H1 (cell line): ENCODE results near the gene C20orf96. TPM values are rescaled to one million over a fixed set of nuclear protein-coding genes. Genes with fewer than 3 reads are reported as not detected.

Experiments
- CTCF ChIA-PET: fragments of 300-600 bp; sonication (Branson Sonifier 250); formaldehyde crosslinking; loops from one replicate; lab custom pipeline; 2021; ENCODE audit not compliant: partially characterized antibody; lab: Charles Lee
- POLR2A ChIA-PET: fragments of 300-600 bp; sonication (Branson Sonifier 250); formaldehyde crosslinking; loops from one replicate; lab custom pipeline; 2021; ENCODE audit warnings: inconsistent platforms; ENCODE audit not compliant: partially characterized antibody; lab: Charles Lee
- DNase-seq, 2 experiments: peaks; one replicate each; pipeline versions ENCODE4 v3.0.0 to v3.0.0-alpha.2; 2010 to 2022; ENCODE audit warnings: low spot score in 2 of 2, low read depth in 1 of 2, mixed read lengths in 1 of 2
- FAIRE-seq: peaks from 2 replicates; lab custom pipeline; 2011; peaks lifted over from hg19 to GRCh38; lab: Jason Lieb, UNC
- H2AFZ ChIP-seq: 2 replicates; pipeline ENCODE4 v1.8.1; 2012; ENCODE audit warnings: low read length, inconsistent platforms
- H2AK5ac ChIP-seq: 2 replicates; pipeline ENCODE4 v1.6.1; 2013; ENCODE audit warnings: low read depth, low read length
- H2BK120ac ChIP-seq: replicated peaks from 2 replicates; pipeline ENCODE3; 2013; ENCODE audit warnings: low read depth, low read length, inconsistent platforms
- H2BK12ac ChIP-seq: 2 replicates; pipeline ENCODE4 v1.6.1; 2013; ENCODE audit warnings: low read depth, low read length
- H2BK15ac ChIP-seq: 2 replicates; pipeline ENCODE4 v1.6.1; 2013; ENCODE audit warnings: low read length
- H2BK20ac ChIP-seq: 2 replicates; pipeline ENCODE4 v1.6.1; 2013; ENCODE audit warnings: low read length
- H2BK5ac ChIP-seq: 2 replicates; pipeline ENCODE4 v1.6.1; 2013; ENCODE audit warnings: low read depth, low read length
- H3K14ac ChIP-seq: 2 replicates; pipeline ENCODE4 v1.6.1; 2013; ENCODE audit warnings: inconsistent platforms; ENCODE audit not compliant: insufficient read length
- H3K18ac ChIP-seq: 2 replicates; pipeline ENCODE4 v1.6.1; 2013; ENCODE audit warnings: low read length; ENCODE audit errors: extremely low read depth
- H3K23ac ChIP-seq: 2 replicates; pipeline ENCODE4 v1.6.1; 2013; ENCODE audit warnings: inconsistent platforms; ENCODE audit not compliant: insufficient read length
- H3K23me2 ChIP-seq: 2 replicates; pipeline ENCODE4 v1.6.1; 2013; ENCODE audit warnings: low read depth, low read length
- H3K27ac ChIP-seq: 2 replicates; pipeline ENCODE4 v1.6.1; 2011; ENCODE audit warnings: low read depth, low read length, inconsistent platforms
- H3K27me3 ChIP-seq, 4 experiments: replicated peaks in 1 of 4; 1 replicate in 1 of 4; 2 replicates in 3 of 4; pipeline versions ENCODE4 v1.6.1 to v1.8.1; 2011 to 2013; ENCODE audit warnings: low read length in 3 of 4, mild to moderate bottlenecking in 3 of 4, inconsistent platforms in 2 of 4, mixed read lengths in 2 of 4, moderate library complexity in 1 of 4; ENCODE audit not compliant: control insufficient read depth in 3 of 4, insufficient read depth in 3 of 4; ENCODE audit errors: extremely low read depth in 1 of 4
- H3K36me3 ChIP-seq, 4 experiments: 2 replicates each; pipeline versions ENCODE4 v1.6.1 to v1.8.1; 2011 to 2013; ENCODE audit warnings: mild to moderate bottlenecking in 4 of 4, low read length in 3 of 4, moderate library complexity in 2 of 4, control low read depth in 1 of 4, inconsistent platforms in 1 of 4; ENCODE audit not compliant: insufficient read depth in 4 of 4, control insufficient read depth in 2 of 4
- H3K4ac ChIP-seq: replicated peaks from 2 replicates; pipeline ENCODE3; 2013; ENCODE audit warnings: low read length, low read depth, mixed read lengths, inconsistent platforms; ENCODE audit not compliant: insufficient read length
- H3K4me1 ChIP-seq, 4 experiments: replicated peaks in 1 of 4; 1 replicate in 1 of 4; 2 replicates in 3 of 4; pipeline versions ENCODE4 v1.6.1 to v1.8.1; 2011 to 2013; ENCODE audit warnings: low read length in 3 of 4, inconsistent platforms in 2 of 4, mixed read lengths in 1 of 4; ENCODE audit not compliant: insufficient read depth in 4 of 4, control insufficient read depth in 3 of 4
- H3K4me2 ChIP-seq, 2 experiments: 2 replicates each; pipeline versions ENCODE4 v1.6.1 to v1.8.1; 2011 to 2013; ENCODE audit warnings: low read depth in 2 of 2, low read length in 2 of 2, control low read depth in 1 of 2, inconsistent platforms in 1 of 2, mild to moderate bottlenecking in 1 of 2; ENCODE audit not compliant: insufficient read depth in 1 of 2
- H3K4me3 ChIP-seq, 4 experiments: fragments of 200-600, 300-600 bp in 1 of 4; sonication (generic), shearing (Covaris generic), sonication (Bioruptor Twin) in 1 of 4; 2 replicates each; pipeline versions ENCODE4 v1.5.1 to v1.8.1; 2011 to 2016; ENCODE audit warnings: low read length in 4 of 4, low read depth in 3 of 4, control low read depth in 2 of 4, inconsistent platforms in 2 of 4, mild to moderate bottlenecking in 2 of 4, mixed read lengths in 1 of 4, moderate library complexity in 1 of 4; ENCODE audit not compliant: insufficient read depth in 2 of 4; ENCODE audit errors: extremely low read depth in 1 of 4
- H3K56ac ChIP-seq: replicated peaks from 2 replicates; pipeline ENCODE3; 2013; ENCODE audit warnings: low read depth, mild to moderate bottlenecking, mixed read lengths, low read length, inconsistent platforms; ENCODE audit not compliant: insufficient read length
- H3K79me1 ChIP-seq: 2 replicates; pipeline ENCODE4 v1.6.1; 2013; ENCODE audit warnings: low read depth, low read length, control low read depth
- H3K79me2 ChIP-seq, 2 experiments: 2 replicates each; pipeline versions ENCODE4 v1.6.1 to v1.8.1; 2012 to 2013; ENCODE audit warnings: low read length in 2 of 2, mild to moderate bottlenecking in 2 of 2, inconsistent platforms in 1 of 2; ENCODE audit not compliant: insufficient read depth in 2 of 2, control insufficient read depth in 1 of 2
- H3K9ac ChIP-seq, 4 experiments: replicated peaks in 1 of 4; 1 replicate in 1 of 4; 2 replicates in 3 of 4; pipeline versions ENCODE4 v1.6.1 to v1.8.1; 2011 to 2013; ENCODE audit warnings: low read depth in 3 of 4, low read length in 3 of 4, control low read depth in 2 of 4, mild to moderate bottlenecking in 2 of 4, moderate library complexity in 2 of 4, inconsistent platforms in 1 of 4; ENCODE audit errors: extremely low read depth in 1 of 4
- H3K9me3 ChIP-seq, 2 experiments: 2 replicates each; pipeline versions ENCODE4 v1.6.1 to v1.8.1; 2012 to 2013; ENCODE audit warnings: mild to moderate bottlenecking in 2 of 2, moderate library complexity in 2 of 2, control low read depth in 1 of 2, inconsistent platforms in 1 of 2, low read depth in 1 of 2, low read length in 1 of 2, mixed read lengths in 1 of 2; ENCODE audit not compliant: insufficient read depth in 2 of 2
- H4K20me1 ChIP-seq, 2 experiments: replicated peaks in 1 of 2; 2 replicates each; pipeline versions ENCODE3 to v1.8.1; 2011 to 2013; ENCODE audit warnings: inconsistent platforms in 2 of 2, low read length in 2 of 2, mild to moderate bottlenecking in 1 of 2; ENCODE audit not compliant: insufficient read depth in 2 of 2, control insufficient read depth in 1 of 2
- H4K5ac ChIP-seq: 2 replicates; pipeline ENCODE4 v1.6.1; 2013; ENCODE audit warnings: low read length, low read depth, mixed read lengths, inconsistent platforms; ENCODE audit not compliant: insufficient read length
- H4K8ac ChIP-seq: 2 replicates; pipeline ENCODE4 v1.8.0; 2013; ENCODE audit warnings: mild to moderate bottlenecking, moderate library complexity, low read length, inconsistent platforms; ENCODE audit not compliant: insufficient read depth; ENCODE audit errors: extremely low read depth
- H4K91ac ChIP-seq: replicated peaks from 2 replicates; pipeline ENCODE3; 2013; ENCODE audit warnings: low read length, mixed read lengths, inconsistent platforms; ENCODE audit not compliant: insufficient read length
- CBX5 ChIP-seq: fragments of 300-800, 300-1000 bp; sonication (generic); IDR thresholded peaks from 2 replicates; pipeline ENCODE4 v1.7.1; 2016; ENCODE audit warnings: antibody characterized with exemption, low read length, low read depth
- CREB1 ChIP-seq: IDR thresholded peaks from 2 replicates; pipeline ENCODE4 v1.6.1; 2012; ENCODE audit warnings: inconsistent platforms
- POLR2AphosphoS5 ChIP-seq: IDR thresholded peaks from 2 replicates; pipeline ENCODE4 v1.6.1; 2011; ENCODE audit warnings: low read depth, low read length
- SRF ChIP-seq: IDR thresholded peaks from 2 replicates; pipeline ENCODE4 v1.6.1; 2011; ENCODE audit warnings: mild to moderate bottlenecking, low read depth, low read length, moderate library complexity
- WGBS, 2 experiments: shearing (Covaris generic) in 1 of 2; methylation state at CpG; one replicate each; pipeline versions ENCODE4 v1.1.6 to v1.1.7; 2013 to 2015; ENCODE audit warnings: low lambda C conversion rate in 2 of 2, mixed read lengths in 2 of 2, inconsistent platforms in 1 of 2, low coverage in 1 of 2, missing lambda C conversion rate in 1 of 2; ENCODE audit not compliant: insufficient replicate concordance in 2 of 2, insufficient coverage in 1 of 2, insufficient read length in 1 of 2; ENCODE audit errors: extremely low coverage in 1 of 2, missing lambda C conversion rate in 1 of 2; 5-methylcytosine and 5-hydroxymethylcytosine counted together
- polyA plus RNA-seq, 7 experiments: library from polyadenylated mRNA; depleted of rRNA in 3 of 7; stranded (reverse) in 5 of 7; unstranded in 2 of 7; fragments of >200 nt in 5 of 7; fragments of 200-250 nt in 2 of 7; gene quantifications; 1 replicate in 5 of 7; 2 replicates in 1 of 7; 4 replicates in 1 of 7; pipeline versions ENCODE4 v1.2.1 to v1.2.3, GENCODE V29; 2011 to 2013; ENCODE audit warnings: missing spikeins in 2 of 7, mixed read lengths in 2 of 7
- total RNA-seq: library from RNA; stranded (reverse); fragmentation: NEBNext Ultra II Directional; extraction: Animal tissue kit (Norgen Biotek cat#: 25700); gene quantifications from 2 replicates; pipeline ENCODE4 v1.2.1, GENCODE V29; 2021

The C20orf96 gene
- total and polyA plus RNA-seq, 2 of the 8 experiments (the other 6 are each of a cell fraction or from before 2014, with no cell fraction given), result 19.2 to 21.0 TPM

- Histone ChIP-seq H4K91ac (no peak overlapping the region), H3K4me2 (no peak overlapping the region), H2BK15ac (no peak overlapping the region), H3K79me1 (no peaks in the 10 kb centered on the region), H4K5ac (no peak overlapping the region), H4K8ac (no peak overlapping the region), H2BK20ac (no peak overlapping the region), H3K56ac (no peak overlapping the region), H2AFZ (no peak overlapping the region), H3K27me3 (no peaks in the 10 kb centered on the region), H3K4me3 (no peak overlapping the region), H3K23me2 (peaks cover 2% of the 10 kb centered on the region; the same call in 1 of the 2 replicates), H3K27ac (no peak overlapping the region), H3K14ac (no peak overlapping the region), H3K4me1 (no peaks in the 10 kb centered on the region), H3K9me3 (peaks cover 7 to 23% of the 10 kb centered on the region in 2 experiments), H3K36me3 (no peaks in the 10 kb centered on the region), H3K18ac (no peak overlapping the region), H3K23ac (no peak overlapping the region), H2AK5ac (no peak overlapping the region), H2BK5ac (no peak overlapping the region), H2BK120ac (no peak overlapping the region), H2BK12ac (no peak overlapping the region), H3K9ac (no peak overlapping the region), H3K79me2 (no peaks in the 10 kb centered on the region), H4K20me1 (no peaks in the 10 kb centered on the region), H3K4ac (no peak overlapping the region)
- ChIA-PET POLR2A (interaction anchor here (0.7 kb wide), 1 partner anchor 11 kb away, joined by 3 read pairs; no protein-coding TSS in a partner anchor), CTCF (interaction anchor here (0.6 to 1.4 kb wide), 2 partner anchors 29 to 97 kb away, joined by 3 read pairs; no protein-coding TSS in a partner anchor)
- DNase-seq, result no peak
- FAIRE-seq, result no peak
- 60% methylated on average over 3 of the region's 3 CpGs; no CpG with 5 or more reads in 1 of the 2 experiments for WGBS, 2 experiments
- no peak for TF ChIP-seq CBX5
- no peak for TF ChIP-seq POLR2AphosphoS5
- no peak for TF ChIP-seq CREB1
- TF ChIP-seq SRF, result no peak
These were observed 63.0 kb downstream of the C20orf96 start for GRCh38 chr20:227439-228105.
